HEK293T (cell line): ENCODE measurements around the gene S100A13.

ENCODE experiments used
- ARNT ChIP-seq: fragments of 450-650 bp; IDR thresholded peaks from 2 replicates; pipeline ENCODE4 v1.6.1; 2017; ENCODE audit warnings: mild to moderate bottlenecking
- FOXM1 ChIP-seq: fragments of 450-650 bp; IDR thresholded peaks from 2 replicates; pipeline ENCODE4 v1.6.1; 2017; ENCODE audit warnings: mild to moderate bottlenecking, borderline replicate concordance
- L3MBTL2 ChIP-seq: fragments of 450-650 bp; conservative IDR thresholded peaks from 2 replicates; pipeline ENCODE4 v1.6.1; 2016; ENCODE audit warnings: mild to moderate bottlenecking
- NFRKB ChIP-seq: fragments of 450-650 bp; IDR thresholded peaks from 2 replicates; pipeline ENCODE4 v1.6.1; 2016; ENCODE audit warnings: mild to moderate bottlenecking, moderate library complexity

GRCh38 chr1:153658400-153659174 lies 31.3 kb upstream of the S100A13 start, which contains the start of gene SNAPIN:
- TF ChIP-seq NFRKB (no peak), L3MBTL2 (no peak; the same call in 1 of the 2 replicates), ARNT (0 out of 2 replicates have a peak, but pooled peaks have one; percentile 28), FOXM1 (no peak)
